GM21528 (cell line): ENCODE measurements around the gene KCNH2.

Source experiments
- ATAC-seq: cut with Tn5 transposase; IDR thresholded peaks from one replicate; pipeline ENCODE4 v1.9.1; 2021; ENCODE audit warnings: mild to moderate bottlenecking, moderate library complexity; ENCODE audit not compliant: unreplicated experiment, low FRiP score

Gene KCNH2

DNA sequence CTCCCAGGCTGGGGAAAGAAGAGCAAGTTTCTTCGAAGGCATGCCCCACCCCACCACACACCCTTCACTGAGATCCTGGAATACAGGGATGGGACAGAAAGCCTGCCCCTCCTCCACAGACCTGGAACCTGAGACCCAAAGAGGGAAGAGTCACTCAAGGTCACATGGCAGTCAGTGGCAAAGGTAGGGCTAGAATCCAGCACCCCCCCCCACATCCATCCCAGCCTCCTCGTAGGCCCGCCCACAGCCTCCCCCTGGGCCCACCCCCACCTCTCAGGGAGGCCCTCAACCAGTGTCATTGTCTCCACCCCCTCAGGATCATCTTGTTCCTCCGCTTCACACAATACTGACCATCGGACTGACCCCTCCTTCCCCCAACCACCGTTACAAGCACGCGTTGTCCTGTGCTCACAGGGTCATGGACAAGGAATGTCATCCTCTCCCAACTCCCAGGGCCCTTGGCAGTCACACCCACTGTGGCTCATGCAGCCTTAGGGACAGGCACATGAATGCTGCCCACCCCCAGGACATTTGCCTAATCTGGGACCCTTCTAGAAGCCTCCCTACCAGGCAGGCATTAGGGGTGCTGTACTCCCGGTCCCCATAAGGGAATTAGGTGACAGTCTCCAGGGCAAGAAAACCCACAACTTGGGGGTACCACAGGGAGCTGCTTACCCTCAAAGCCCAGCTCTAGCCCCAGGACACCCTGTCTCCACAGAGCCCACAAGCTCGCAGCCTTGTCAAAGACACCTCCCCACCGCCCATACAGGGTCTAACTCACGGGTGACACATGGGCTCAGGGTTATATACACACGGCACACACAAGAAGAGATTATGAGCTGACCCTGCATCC is 1.4 kb downstream of the KCNH2 start:
- no peak for ATAC-seq

- no peak for ATAC-seq
Observed at GRCh38 chr7:150975536-150976319, 2.4 kb downstream of the KCNH2 start.

DNA sequence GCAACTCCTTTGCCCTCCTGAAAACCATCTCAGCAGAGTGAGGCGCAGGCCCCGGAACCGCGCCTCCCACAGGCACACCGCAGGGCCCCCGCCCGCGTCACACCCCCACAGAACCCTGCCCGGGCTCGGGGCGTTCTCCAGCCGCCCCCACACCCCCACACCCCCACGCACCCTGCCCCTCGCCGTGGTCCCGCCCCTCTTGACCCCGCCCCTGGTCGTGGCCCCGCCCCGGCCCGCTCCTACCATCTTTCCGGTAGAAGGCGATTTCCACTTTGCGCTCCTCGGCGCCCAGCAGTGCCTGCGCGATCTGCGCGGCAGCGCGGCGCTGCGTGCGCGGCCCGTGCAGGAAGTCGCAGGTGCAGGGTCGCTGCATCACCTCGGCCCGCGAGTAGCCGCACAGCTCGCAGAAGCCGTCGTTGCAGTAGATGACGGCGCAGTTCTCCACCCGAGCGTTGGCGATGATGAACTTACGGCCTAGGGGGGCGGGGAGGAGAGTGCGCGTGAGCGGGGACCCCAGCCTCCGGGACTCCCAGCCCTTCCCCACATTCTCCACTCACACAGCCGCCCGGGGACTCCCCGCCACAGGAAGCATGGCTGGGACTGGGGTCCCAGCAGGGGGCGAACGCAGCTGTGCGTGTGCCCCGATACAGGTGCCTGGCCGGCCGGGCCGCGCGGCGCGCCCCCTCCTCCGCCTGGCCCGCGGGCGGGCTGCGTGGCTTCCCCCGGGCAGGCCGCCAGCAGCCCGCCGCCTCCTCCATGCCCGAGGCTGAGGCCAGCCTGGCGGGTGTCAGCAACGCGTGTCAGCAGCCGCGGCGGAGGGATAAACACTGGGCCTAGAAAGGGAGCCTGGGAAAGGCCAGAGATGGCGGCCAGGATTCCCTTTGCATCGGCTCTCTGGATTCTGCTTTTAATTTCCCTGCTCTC is 3.4 kb downstream of the KCNH2 start:
- ATAC-seq: peak; percentile 53

- ATAC-seq: no peak
Observed at GRCh38 chr7:150973571-150974451, 4.3 kb downstream of the KCNH2 start.

DNA sequence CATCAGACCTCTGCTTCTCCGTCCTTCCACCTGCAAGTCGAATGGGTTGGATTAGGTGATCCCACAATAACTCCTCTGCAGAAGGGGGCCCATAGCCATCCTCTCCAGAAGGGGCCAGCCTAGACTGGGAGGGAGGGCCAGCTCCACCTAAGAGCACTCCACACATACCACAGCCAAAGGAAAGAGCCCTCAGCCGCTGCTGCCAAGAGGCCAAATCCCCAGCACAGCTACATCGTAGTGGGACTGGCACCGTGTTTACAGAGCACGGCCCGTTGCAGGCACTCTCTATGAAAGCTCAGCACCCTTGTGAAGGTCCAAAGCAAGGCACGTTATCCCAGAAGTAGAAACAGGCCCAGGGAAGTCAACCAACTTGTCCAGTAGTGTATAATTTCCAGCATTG is 5.4 kb downstream of the KCNH2 start:
- ATAC-seq: no peak

GRCh38 chr7:150972023-150972468 is 6.1 kb downstream of the KCNH2 start:
- ATAC-seq: no peak

GRCh38 chr7:150971242-150972022 is 6.7 kb downstream of the KCNH2 start:
- ATAC-seq: no peak

DNA sequence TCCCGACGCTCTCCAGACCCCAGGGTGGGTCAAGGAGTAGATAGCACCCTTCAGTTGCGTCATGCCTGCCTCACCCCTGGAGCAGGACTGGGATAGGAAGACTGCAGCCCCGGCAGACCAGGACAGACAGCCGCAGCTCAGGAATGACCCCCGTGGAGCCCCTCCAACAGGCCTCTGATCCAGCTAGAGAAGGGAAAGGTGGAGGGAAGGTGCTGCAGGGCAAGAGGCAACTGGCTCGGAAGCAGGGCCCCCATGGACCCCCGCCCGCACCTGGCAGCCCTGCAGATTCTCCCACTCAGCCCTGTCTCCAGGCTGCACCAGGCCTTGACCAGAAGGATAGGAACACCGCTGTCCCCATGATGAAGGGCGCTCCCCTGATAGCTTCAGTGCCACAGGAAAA is 7.7 kb downstream of the KCNH2 start:
- no peak for ATAC-seq

GRCh38 chr7:150969475-150969874 is 8.6 kb downstream of the KCNH2 start:
- no peak for ATAC-seq

GRCh38 chr7:150968734-150969372 is 9.3 kb downstream of the KCNH2 start:
- ATAC-seq: no peak

DNA sequence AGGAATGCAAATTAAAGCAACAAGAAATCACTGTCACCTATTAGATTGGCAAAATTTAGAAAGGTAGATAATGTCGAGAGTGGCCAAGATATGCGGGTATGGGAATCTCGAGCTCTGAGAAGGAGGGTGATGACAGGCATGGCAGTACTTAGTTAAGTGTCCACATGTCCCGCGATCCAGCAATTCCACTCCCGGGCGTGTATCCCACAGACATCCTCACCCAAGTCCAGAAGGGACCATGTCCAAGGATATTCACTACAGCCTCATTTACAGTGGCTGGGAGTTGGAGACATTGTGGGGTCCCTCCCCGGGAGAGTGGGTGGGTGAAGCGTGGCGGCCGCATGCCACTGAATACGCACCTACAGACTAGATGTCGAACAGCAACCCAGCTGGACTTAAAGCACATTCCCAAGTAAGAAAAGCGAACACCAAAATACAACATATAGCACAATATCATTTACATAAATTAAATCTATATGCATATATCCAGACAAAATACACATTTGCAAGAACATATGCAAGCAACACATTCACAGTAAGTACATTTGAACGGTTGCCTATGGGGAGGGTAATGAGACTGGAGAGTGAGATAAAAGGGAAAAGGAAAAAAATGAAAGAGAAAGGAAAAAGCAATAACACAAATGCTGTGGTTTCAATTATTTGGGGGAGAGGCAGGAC is 9.9 kb downstream of the KCNH2 start:
- ATAC-seq: no peak

DNA sequence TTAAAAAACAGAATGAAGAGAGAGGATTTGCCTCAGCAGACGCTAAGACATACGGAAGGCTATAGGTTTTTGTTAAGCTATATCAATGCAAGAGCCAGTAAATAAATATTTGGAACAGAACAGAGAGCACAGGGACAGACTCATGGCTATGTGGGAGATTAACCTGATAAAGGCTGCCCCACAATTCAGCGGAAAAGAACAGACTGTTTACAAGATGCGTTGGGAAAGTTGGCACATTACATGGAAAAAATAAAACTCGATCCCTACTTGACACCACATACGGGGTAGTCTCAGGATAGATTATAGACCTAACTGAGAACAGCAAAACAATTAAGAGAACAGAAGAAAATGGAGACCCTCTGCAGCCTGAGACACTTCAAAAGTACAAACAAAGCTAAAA is 10.8 kb downstream of the KCNH2 start:
- no peak for ATAC-seq

GRCh38 chr7:150966002-150966401 is 12.1 kb downstream of the KCNH2 start:
- ATAC-seq: no peak

DNA sequence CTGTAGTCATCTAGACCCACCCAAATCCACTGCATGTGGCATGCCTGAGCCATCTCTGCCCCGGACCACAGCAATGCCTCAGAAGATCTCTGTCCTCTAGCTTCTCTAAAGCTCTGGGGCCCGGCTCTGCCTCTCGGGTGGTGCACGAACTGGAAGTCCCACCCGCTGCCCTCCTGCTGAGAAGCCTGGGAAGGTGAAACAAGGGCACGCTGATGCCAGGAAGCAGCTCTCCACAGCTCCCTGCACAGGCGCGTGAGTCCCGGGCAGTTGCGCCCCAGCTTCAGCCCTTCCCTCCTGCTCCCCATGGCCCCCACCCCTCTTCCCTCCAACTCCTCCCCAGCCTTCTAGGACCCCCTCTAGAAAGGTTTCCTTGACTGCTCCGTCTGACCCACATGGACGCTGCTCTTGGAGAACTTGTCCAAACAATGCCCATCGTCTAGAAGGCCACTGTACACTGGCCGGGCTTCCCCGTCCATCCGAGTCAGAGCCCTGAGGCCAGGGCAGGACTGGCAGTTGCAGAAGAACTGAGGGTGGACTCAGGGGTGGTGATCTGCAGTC is 12.8 kb downstream of the KCNH2 start:
- no peak for ATAC-seq

- ATAC-seq: no peak
Observed at GRCh38 chr7:150964593-150965111, 13.5 kb downstream of the KCNH2 start.

- no peak for ATAC-seq
Observed at GRCh38 chr7:150963707-150964559, 14.2 kb downstream of the KCNH2 start.
